ENCODE data around the gene MAS1L.

- TF ChIP-seq, protein P1, sequence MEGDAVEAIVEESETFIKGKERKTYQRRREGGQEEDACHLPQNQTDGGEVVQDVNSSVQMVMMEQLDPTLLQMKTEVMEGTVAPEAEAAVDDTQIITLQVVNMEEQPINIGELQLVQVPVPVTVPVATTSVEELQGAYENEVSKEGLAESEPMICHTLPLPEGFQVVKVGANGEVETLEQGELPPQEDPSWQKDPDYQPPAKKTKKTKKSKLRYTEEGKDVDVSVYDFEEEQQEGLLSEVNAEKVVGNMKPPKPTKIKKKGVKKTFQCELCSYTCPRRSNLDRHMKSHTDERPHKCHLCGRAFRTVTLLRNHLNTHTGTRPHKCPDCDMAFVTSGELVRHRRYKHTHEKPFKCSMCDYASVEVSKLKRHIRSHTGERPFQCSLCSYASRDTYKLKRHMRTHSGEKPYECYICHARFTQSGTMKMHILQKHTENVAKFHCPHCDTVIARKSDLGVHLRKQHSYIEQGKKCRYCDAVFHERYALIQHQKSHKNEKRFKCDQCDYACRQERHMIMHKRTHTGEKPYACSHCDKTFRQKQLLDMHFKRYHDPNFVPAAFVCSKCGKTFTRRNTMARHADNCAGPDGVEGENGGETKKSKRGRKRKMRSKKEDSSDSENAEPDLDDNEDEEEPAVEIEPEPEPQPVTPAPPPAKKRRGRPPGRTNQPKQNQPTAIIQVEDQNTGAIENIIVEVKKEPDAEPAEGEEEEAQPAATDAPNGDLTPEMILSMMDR (IDR thresholded peaks at IDR 0.05), result no peak
- no peak for TF ChIP-seq POLR2A (IDR thresholded peaks at IDR 0.05)
These were observed 43.9 kb upstream of the MAS1L start for GRCh38 chr6:29531668-29532067.

Data from breast epithelium (tissue), 3 donors.